Hematopoietic multipotent progenitor cell treated with erythropoietin and hydrocortisone succinate and interleukin-3 and kit ligand, for 8 days (in vitro differentiated cells): Measurements from ENCODE around the gene PPP6R1.

Source experiments
- DNase-seq: peaks from one replicate; pipeline ENCODE4 v3.0.0-alpha.2; 2015

The PPP6R1 gene

DNA sequence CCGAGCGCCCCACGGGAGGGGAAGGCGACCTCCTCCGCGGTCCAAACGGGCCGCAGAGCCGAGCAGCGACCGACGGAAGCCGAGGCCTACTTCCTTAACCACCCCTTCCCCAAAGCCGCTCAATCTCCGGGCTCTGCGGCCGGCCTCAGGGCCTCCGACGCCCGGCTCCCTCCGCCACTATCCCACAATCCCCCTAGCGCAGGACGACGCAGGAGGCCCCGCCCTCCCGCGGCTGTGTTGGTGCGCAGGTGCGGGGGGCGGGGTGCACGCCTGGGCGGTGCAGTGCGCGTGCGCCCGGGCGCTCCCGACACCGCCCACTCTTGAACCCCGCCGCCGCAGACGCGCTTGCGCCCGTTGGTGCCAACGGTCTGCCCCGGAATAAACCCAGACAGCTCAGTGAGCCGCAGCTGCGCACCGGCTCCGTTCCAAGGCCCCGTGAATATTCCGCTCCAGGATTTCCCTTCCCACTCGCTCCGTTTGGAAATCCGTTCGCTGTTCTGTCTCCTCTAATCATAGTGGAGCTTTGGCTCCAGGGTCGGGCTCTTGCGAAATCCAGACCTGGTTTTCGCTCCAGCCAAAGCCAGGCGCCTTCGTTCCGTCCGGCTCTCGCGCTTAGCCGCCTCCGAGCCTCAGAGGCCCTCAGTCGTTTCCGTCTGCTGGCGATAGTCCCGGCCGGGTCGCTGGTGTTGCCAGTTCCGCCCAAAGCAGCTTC lies at the start of gene PPP6R1:
Gene PPP6R1, minus strand, starts transcription at position 190 of the 712 bp plus-strand sequence. CDS start 11,914 bp downstream, outside the sequence.
- peak; percentile 99 for DNase-seq

GRCh38 chr19:55308281-55308680 lies 49.5 kb upstream of the PPP6R1 start:
- no peak for DNase-seq

DNA sequence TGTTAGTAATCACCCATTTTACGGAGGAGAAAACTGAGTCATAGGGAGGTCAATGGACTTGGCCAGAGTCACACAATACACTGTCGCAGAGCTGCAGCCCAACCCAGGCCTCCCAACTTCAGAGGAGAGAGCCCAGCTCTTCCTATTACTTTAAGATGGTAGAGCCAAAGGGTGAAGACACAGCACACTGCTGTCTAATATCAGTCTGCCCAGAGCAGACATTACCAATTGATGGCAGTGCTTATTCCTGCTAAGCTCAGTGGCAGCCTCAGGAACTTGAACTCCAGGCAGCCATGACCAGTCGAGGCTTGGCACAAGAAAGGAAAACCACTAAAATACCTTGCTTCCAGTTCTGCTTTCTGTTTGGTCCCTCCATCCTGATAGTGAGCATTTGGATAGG lies 47.9 kb upstream of the PPP6R1 start:
- no peak for DNase-seq

DNA sequence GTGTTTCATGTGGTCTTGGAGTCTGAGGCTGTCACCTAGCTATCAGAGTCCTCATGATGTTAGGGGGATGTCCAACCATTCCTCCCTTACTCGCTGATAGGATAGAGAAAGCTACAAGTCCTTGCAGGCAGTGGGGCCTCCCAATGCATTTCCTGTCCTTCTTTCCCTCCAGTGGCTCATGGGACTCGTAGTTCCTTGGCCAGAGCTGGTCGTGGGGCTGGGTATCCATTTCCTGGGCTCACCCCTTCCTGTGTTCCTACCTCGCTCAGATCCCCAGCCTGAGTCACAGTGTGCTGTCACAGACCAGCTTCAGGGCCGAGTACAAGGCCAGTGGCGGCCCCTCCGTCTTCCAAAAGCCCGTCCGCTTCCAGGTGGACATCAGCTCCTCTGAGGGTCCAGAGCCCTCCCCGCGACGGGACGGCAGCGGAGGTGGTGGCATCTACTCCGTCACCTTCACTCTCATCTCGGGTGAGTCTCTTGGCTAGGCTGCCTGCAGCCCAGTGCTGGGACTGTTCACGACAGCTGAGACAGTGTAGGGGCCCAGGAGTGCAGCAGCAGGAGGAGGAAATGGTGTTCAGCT lies 47.3 kb upstream of the PPP6R1 start:
- no peak for DNase-seq

DNA sequence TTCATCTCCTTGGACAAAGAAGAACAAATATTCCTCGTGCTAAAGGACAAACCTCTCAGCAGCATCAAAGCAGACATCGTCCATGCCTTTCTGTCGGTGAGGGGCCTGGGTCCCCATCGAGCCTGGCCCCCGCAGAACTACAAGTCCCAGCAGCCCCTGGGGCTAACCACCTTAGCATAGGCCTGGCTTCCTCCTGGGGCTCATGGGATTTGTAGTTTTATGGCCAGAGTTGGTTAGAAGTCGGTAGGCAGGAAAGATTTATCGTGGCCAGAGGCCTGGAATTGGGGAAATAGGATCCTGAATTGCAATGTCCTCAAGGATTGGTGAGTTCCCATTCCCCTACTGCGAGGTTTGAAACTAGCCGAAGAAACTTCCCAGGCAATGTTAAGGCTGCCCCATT lies 46.7 kb upstream of the PPP6R1 start:
- DNase-seq: peak; percentile 59

DNA sequence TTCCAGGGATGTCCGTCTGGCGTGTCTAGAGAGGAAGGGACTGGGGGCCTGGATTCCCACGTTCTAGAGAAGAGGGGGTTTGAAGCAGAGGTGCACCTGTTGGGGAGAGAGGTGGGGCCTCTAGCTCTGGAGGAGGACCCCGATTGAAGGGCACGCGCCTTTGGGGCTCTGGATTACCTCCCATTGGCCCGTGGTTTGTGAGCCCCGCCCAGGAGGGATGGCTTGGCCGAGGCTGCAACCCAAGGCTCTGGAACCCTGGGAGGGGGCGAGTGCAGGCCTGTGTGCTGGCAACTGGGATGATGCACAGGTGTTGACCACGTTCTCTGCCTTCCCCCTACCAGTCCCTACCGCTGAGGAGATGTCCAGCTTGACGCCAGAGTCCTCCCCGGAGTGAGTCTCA lies 46.2 kb upstream of the PPP6R1 start:
- DNase-seq: no peak

- peak; percentile 61 for DNase-seq
Measured at GRCh38 chr19:55304279-55304978, 45.6 kb upstream of the PPP6R1 start.

GRCh38 chr19:55303477-55303876 lies 44.7 kb upstream of the PPP6R1 start:
- DNase-seq: no peak

GRCh38 chr19:55302318-55302703 lies 43.5 kb upstream of the PPP6R1 start:
- DNase-seq: no peak

DNA sequence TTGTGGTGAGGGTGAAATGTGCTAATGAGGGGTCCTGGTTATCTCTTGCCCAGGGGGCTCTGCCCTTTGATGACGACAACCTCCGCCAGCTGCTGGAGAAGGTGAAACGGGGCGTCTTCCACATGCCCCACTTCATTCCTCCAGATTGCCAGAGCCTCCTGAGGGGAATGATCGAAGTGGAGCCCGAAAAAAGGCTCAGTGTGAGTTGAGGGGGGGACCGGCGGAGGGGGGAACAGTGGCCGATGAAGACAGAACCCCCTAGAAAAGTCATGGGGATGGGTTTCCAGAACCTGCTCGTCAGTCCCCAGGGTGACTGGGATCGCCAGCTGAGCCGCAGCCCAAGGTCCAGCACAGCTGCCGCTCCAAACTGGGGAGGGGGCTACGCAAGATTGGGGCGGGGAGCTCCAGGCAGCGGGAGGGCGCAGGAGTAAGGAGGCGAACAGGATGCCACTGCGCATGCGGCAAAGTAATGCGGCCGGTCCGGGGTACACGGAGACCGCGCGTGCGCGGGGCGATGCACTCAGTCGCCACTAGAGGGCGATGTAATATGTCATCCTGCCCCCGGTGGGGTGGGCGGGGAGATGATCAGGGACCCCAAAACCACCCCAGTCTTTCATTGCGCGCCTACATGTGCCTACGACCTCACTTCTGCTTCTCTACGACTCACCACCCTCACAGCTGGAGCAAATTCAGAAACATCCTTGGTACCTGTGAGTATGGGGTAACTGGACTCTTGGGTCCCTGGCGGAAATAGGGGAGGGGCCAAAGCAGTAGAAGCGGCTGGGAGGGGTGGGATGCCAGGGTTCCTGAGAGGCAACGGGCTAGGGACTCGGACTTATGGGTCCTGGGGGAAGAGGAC lies 42.9 kb upstream of the PPP6R1 start:
- peak; percentile 86 for DNase-seq

- no peak for DNase-seq
Measured at GRCh38 chr19:55300886-55301458, 42.2 kb upstream of the PPP6R1 start.

DNA sequence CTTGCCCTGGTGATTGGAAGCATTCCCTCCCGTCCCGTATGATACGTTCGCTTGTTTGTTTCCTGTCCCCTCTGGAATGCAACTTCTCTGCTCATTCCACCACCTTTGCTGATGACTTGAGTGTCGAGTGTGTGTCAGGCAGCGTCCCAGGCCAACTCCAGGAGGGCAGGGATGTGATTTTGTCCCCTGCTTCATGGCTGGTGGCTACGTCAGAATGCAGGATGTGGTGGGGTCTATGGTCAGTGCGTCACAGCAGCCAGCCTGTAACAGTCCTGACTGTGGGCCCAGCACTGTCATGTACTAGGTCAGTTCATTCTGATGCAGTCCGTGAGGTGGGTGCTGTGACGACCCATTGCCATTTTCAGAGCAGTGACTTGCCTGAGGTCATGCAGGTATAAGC lies 41.2 kb upstream of the PPP6R1 start:
- DNase-seq: no peak

GRCh38 chr19:55297267-55297666 lies 38.5 kb upstream of the PPP6R1 start:
- DNase-seq: peak; percentile 8

DNA sequence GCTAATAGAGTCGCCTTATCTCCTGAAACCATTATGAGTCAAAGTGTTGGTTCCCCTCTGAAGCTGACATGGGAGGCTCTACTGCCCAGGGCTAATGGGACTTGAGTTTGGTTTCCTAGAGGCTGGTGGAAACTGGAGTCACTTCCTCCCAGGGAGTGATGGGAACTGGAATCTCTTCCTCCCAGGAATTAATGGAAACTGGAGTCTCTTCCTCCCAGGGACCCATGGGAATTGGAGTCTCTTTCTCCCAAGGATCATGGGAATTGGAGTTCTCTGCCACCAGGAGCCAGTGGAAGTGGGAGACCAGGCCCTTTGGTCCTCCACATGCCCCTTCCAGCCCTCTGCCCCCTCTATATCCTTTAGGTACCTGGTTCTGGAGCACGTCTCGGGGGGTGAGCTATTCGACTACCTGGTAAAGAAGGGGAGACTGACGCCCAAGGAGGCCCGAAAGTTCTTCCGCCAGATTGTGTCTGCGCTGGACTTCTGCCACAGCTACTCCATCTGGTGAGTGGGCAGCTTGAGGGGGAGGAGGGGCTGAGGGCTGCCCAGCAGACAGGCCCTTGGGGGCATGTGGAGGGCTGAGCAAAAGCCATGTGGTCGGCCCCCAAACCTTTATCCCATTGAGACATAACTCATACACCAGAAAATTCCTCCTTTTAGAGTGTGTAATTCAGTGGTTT lies 30.4 kb upstream of the PPP6R1 start:
- DNase-seq: no peak

GRCh38 chr19:55287361-55288079 lies 28.7 kb upstream of the PPP6R1 start:
- no peak for DNase-seq

DNA sequence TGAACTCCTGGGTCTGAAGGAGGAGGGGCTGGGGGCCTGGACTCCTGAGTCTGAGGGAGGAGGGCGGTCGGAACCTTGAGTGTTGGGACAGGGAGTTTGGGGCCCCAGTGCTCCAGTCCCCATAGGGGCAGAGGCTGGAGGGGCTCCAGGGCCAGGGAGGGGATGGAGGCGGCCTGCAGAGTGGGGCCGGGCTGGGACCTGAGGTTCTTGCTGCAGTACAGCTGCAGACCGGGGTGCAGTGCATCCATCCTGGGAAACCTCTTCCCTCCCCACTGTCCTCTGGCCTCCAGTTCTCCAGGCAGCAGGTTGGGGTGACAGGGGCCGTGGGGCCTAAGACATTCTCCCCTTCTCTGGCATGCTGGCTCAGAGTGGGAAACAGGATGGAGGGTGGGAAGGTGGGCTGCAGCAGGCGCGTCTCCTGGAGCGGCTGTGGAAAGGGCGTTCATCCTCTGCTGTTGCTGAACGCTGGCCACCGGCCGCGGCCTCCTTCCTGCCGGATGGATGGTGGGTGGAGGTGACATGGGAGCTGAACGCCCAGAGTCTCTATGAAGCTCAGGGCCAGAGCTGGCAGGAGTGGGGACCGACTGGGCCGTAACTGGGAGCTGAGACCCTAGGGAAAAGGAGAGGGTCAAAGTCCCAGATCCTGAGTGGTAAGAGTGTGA lies 26.5 kb upstream of the PPP6R1 start:
- DNase-seq: no peak

- no peak for DNase-seq
Measured at GRCh38 chr19:55284405-55285058, 25.7 kb upstream of the PPP6R1 start.

DNA sequence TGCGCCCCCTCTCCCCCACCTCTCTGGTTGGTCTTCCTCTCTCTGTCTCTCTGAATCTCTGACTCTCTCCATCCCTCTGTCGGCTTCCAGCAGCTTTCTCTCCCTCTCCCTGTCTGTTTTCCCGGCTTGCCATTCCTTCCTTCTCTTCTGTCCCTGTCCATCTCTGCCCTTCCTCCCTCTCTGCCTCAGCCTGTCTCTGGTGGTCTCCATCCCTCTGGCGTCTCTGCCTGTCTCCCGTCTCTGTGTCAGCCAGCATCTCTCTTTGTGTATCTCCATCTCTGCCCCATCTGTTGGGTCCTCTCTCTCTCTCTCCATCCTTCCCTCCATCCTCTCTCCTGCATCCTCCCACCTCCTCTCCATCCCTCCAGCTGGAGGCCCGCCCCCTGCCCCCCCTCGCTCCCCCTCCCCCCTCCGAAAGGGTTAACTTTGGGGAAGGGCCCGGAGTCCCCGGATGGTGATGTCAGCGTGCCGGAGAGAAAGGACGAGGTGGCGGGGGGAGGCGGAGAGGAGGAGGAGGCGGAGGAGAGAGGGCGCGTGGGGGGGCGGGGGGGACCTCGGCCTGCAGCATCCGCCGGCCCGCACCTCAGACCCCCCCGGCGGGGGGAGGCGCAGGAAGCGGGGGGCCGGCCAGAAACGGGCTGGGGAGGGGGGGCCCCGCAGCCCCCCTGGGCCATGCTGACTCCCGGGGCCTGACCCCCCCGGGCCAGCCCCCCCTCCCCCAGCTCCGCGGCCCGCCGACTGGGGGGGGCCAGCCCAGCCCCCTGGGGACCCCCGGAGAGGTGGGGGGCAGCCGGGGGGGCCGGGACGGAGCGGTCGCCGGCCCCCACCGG lies 24.9 kb upstream of the PPP6R1 start, which contains the start of gene BRSK1:
Gene BRSK1, plus strand, starts transcription at position 450 of the 830 bp plus-strand sequence. CDS start 446 bp downstream, outside the sequence.
- DNase-seq: no peak
